Brain microvascular endothelial cell (primary cell): ENCODE measurements around the gene TRAPPC6A.

Experiments used
- DNase-seq: peaks from one replicate; pipeline ENCODE4 v3.0.0-alpha.2; 2020
- H3K27ac ChIP-seq: fragments of 250-450 bp; sonication (Bioruptor Pico); 2 replicates; pipeline ENCODE4 v1.5.1; 2020; ENCODE audit warnings: mild to moderate bottlenecking, moderate library complexity
- H3K27me3 ChIP-seq: fragments of 250-450 bp; sonication (Bioruptor Pico); replicated peaks from 2 replicates; pipeline ENCODE4 v1.5.1; 2020; ENCODE audit warnings: mild to moderate bottlenecking
- H3K36me3 ChIP-seq: fragments of 250-450 bp; sonication (Bioruptor Pico); replicated peaks from 2 replicates; pipeline ENCODE4 v1.5.1; 2020; ENCODE audit warnings: mild to moderate bottlenecking
- H3K4me3 ChIP-seq: 2 replicates; pipeline ENCODE4 v1.5.1; 2011; ENCODE audit warnings: low read depth, mild to moderate bottlenecking, control low read depth, low read length, moderate library complexity
- in situ Hi-C: cut with HindIII; loops from 2 replicates; pipeline ENCODE4 v1.10.0; 2017; ENCODE audit warnings: low sequenced_read_pairs, low pct_ligation_motif_present
- TF ChIP-seq, protein P1 (sequence below): IDR thresholded peaks from 2 replicates; pipeline ENCODE4 v1.5.1; 2011; ENCODE audit warnings: low read depth, mild to moderate bottlenecking, moderate library complexity, low read length, control low read depth, inconsistent platforms; ENCODE audit errors: missing control alignments

The TRAPPC6A gene

DNA sequence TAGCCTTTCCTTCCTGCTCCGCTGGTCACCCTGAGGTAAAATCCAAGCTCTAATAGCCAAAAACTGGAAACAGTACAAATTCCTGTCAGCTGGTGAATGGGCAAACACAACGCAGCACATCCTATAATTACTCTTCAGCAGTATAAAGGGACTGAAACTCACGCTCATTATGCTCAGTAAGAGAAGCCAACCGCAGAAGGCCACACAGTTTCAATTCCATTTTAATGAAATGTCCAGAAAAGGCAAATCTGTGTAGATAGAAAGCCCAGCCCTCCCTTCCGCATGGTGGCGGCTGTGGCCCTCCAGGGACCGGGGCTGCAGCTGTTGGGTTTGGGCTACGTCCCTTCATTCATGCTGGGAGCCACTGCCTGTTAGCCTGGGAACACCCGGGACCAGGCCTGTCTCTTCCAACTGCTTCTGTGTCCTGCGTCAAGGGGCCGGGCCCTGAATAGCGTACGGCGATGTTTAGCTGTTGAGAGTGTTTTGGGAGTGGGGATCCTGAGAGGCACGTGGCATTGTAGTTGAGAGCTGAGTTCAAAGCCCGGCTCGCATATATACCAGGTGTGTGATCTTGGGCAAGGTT, 40.8 kb downstream of the TRAPPC6A start:
- H3K27me3 ChIP-seq: no peaks in the 10 kb centered on the region
- no peak overlapping the region for H3K27ac ChIP-seq
- in situ Hi-C loops: no loop called here
- no peak for DNase-seq
- H3K36me3 ChIP-seq: peaks cover 9% of the 10 kb centered on the region
- no peak overlapping the region for H3K4me3 ChIP-seq
- TF ChIP-seq, protein P1, sequence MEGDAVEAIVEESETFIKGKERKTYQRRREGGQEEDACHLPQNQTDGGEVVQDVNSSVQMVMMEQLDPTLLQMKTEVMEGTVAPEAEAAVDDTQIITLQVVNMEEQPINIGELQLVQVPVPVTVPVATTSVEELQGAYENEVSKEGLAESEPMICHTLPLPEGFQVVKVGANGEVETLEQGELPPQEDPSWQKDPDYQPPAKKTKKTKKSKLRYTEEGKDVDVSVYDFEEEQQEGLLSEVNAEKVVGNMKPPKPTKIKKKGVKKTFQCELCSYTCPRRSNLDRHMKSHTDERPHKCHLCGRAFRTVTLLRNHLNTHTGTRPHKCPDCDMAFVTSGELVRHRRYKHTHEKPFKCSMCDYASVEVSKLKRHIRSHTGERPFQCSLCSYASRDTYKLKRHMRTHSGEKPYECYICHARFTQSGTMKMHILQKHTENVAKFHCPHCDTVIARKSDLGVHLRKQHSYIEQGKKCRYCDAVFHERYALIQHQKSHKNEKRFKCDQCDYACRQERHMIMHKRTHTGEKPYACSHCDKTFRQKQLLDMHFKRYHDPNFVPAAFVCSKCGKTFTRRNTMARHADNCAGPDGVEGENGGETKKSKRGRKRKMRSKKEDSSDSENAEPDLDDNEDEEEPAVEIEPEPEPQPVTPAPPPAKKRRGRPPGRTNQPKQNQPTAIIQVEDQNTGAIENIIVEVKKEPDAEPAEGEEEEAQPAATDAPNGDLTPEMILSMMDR: no peak

DNA sequence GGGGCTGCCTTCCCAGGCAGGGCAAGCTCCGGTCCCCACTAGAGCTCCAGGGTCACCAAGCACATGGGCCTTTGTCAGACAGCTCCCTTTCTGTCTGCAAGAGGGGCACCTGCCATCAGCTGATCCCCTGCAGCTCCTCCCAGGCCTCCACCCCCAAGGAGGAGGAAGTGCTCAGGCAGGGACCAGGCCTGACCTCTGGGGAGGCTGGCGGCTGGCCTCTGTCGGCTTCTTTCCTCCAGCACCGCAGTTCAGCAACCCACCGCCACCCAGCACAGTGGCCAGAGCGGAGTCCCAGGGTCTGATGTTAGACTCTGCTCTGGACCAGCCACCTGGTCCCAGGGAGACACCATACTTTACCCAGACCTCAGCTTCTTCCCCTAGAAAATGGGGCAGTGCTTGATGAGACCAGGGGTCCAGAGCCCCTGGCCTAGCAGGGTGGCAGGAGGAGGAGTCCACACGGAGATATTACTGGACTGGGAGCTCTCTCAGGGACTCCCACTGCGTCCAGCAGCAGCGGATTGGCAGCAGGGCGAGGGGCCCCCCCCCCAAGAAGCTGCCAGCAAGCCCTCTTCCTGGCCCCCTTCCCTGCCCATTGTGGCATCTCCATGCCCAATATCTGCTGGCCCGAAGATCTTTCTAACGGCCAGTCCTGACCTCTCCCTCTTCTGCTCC, 41.4 kb downstream of the TRAPPC6A start:
- no peak overlapping the region for H3K4me3 ChIP-seq
- H3K36me3 ChIP-seq: peaks cover 5% of the 10 kb centered on the region
- in situ Hi-C loops: no loop called here
- no peaks in the 10 kb centered on the region for H3K27me3 ChIP-seq
- TF ChIP-seq, protein P1: no peak
- no peak overlapping the region for H3K27ac ChIP-seq
- no peak for DNase-seq

DNA sequence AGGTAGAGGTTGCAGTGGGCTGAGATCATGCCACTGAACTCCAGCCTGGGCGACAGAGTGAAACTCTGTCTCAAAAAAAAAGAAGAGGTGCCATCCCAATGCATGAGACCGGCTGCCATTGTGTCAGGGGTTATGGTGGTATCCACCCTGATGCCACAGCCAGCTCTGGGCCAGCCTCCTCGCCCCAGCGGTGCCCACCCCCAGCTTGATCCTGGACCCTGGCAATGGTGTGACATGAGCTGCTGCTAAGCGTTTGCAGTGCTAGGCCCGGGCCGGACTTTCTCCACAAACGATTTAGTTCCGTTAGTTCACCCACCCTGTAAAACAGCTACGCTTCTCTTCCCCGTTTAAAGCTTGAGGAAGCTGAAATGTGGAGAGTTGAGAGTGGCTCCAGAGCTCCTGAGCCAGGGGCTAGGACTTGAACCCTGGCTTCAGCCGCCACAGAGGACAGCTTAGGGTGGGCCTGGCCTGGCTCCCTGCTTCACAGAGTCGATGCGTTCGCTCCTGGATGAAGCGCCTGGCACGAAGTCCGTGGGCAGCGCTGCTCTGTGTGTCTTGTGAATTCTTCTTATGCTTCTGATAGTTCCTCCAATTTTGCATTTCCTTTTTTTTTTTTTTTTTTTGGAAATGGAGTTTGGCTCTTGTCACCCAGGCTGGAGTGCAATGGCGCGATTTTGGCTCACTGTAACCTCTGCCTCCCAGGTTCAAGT, 42.7 kb downstream of the TRAPPC6A start:
- Histone ChIP-seq H3K4me3 (no peak overlapping the region), H3K27ac (no peak overlapping the region), H3K27me3 (no peaks in the 10 kb centered on the region), H3K36me3 (peaks cover 2% of the 10 kb centered on the region)
- TF ChIP-seq, protein P1: no peak
- no peak for DNase-seq
- in situ Hi-C loops: no loop called here

DNA sequence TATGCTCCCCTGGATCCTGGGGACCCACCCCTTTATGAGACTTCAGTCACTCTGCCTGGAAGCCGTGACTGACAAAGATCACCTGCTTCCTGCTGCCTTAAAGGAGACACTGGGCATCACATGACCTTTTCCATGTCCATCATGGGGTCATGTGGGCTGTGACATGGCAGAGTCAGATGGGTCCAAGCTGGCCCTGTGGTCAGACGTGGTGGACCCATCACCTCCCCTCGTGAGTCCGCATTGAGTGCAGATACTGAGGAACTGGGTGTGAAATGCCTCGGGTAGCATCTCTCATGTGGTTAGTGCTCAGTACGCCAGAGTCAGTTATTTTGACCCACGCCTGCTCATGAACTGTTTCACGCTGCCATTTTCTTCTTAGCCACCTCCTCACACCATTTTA, 44.4 kb downstream of the TRAPPC6A start:
- DNase-seq: no peak
- TF ChIP-seq, protein P1: no peak
- H3K27ac ChIP-seq: no peak overlapping the region
- in situ Hi-C loops: no loop called here
- no peak overlapping the region for H3K4me3 ChIP-seq
- peaks cover 2% of the 10 kb centered on the region for H3K36me3 ChIP-seq
- H3K27me3 ChIP-seq: no peaks in the 10 kb centered on the region

DNA sequence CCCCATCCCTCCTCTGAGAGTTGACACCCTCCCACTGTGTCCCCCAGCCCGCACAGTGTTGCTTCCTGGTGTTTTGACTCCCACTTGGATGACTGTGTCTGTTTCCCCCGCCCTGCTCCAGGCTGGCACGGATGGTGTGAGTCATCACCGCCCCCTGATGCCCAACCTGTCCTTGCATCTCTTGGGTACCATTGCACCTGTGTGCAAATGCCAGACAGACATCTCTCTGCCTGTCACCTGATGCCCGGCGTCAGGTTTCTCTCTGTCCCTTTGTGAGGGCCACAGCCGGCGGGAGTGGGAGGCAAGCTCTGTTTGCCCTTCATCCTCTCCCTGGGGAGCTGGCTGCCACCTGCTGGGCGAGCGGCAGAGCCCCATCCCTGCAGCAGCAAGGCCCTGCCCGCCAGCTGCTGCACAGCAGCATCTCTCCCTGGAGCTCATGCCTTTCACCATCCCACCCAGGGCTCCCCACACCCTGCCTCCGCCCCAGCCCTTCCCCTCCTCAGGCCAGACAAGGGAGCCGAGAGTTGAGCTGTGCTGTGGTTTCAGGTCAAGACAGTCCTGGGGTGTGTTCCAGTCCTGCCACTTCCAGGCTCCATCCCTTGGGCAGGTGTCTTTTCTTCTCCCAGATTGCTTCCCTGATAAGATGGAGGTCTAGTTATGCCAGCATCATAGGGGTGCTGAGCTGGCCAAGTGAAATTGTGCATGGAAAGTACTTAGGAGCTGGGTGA, 47.0 kb downstream of the TRAPPC6A start:
- TF ChIP-seq, protein P1: peak; percentile 55
- no peak for DNase-seq
- Histone ChIP-seq H3K27me3 (no peaks in the 10 kb centered on the region), H3K4me3 (no peak overlapping the region), H3K27ac (no peak overlapping the region), H3K36me3 (peaks cover 2% of the 10 kb centered on the region)
- in situ Hi-C loops: no loop called here
